ENCODE measurements around the gene MYO15B. TPM values are rescaled to one million over a fixed set of nuclear protein-coding genes. Genes with fewer than 3 reads are reported as not detected.
"Not testable (repeated sequence)": the region's sequence is repeated elsewhere in the genome, so short reads cannot be mapped to it uniquely, and the experiment has no call there.

The MYO15B gene
- total RNA-seq, 1 donor = 1.4 TPM

DNA sequence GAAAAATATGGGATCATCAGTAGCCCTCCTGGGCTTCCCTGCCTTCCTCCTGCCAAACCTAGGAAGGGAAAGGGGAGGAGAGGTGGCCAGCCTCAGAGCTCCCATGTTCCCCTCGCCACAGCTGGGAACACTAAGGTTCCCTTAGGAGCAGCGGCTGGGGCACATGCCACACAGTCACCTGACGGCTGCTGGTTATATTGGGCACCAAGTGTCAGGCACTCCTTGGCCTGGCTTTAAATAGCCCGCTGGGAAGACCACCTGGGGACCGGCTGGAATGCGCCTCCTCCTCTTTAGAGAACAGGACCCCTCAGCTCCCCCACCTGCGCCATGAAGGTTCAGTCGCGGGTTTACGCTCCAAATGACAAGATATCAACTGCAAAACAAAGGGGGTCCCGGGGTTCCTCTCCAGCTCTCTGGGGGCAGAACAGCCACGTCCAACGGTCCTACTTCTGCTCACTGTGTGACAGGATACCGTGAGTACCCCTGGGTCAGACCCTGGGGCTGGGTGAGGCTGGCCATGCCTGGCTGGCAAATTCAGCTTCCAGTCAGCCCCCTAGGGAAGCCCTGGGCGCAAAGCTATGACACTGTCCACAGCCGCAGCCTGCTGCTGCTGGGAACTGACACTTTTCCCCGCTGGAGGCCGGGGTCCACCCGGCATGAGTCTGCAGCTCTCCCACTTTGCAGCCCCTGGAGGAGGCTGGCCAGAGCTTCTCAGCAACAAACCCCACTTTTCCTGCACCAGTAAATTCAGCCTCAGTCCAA, 49.0 kb downstream of the MYO15B start:
- H3K4me3 ChIP-seq (ENCODE audit: low read depth, low read length) = no peak overlapping the region
- TF ChIP-seq, protein P1, sequence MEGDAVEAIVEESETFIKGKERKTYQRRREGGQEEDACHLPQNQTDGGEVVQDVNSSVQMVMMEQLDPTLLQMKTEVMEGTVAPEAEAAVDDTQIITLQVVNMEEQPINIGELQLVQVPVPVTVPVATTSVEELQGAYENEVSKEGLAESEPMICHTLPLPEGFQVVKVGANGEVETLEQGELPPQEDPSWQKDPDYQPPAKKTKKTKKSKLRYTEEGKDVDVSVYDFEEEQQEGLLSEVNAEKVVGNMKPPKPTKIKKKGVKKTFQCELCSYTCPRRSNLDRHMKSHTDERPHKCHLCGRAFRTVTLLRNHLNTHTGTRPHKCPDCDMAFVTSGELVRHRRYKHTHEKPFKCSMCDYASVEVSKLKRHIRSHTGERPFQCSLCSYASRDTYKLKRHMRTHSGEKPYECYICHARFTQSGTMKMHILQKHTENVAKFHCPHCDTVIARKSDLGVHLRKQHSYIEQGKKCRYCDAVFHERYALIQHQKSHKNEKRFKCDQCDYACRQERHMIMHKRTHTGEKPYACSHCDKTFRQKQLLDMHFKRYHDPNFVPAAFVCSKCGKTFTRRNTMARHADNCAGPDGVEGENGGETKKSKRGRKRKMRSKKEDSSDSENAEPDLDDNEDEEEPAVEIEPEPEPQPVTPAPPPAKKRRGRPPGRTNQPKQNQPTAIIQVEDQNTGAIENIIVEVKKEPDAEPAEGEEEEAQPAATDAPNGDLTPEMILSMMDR (IDR thresholded peaks at IDR 0.05; ENCODE audit: insufficient read depth, low read length) = no peak
- DNase-seq (ENCODE audit: low read depth) = no peak

DNA sequence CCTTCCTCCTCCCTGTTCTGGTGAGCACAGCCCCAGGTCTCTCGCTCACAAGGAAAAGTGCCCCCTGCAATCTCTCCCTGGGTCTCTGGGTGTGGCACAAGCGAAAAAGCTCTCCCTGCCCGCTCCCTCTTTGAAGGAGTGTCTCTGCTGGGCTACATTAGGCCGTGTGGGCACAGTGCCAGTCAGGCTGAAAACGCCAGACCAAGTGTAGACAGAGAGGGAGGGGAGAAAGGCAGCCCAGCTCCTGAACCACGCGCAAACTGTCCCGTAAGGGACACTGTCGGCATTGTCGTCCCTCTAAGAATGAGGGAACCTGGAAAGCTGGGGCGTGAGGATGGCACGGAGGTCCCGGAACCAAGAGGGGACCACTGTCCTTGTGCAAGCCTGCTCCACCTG, 49.5 kb downstream of the MYO15B start:
- DNase-seq (ENCODE audit: low read depth) = no peak
- H3K4me3 ChIP-seq (ENCODE audit: low read depth, low read length) = no peak overlapping the region
- TF ChIP-seq, protein P1 (IDR thresholded peaks at IDR 0.05; ENCODE audit: insufficient read depth, low read length) = no peak

DNA sequence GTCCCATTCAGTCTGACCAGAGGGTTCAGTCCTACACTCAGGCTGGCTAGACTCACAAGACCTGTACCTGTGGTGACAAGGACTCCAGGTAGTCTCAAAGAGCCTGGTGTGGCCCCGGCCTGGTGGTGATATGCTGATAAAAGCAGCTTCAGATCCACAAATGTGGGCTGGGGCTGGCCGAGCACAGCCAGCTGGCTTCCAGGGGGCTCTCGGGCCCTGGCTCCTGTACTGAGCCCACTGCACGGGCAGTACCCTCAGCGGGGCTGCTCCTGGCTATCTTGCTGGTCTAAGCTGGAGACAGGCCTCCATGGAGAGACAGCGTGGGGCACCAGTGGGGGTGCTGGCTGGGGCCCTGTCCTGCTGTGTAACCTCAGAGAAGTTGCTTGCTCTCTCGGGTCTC, 50.0 kb downstream of the MYO15B start:
- no peak overlapping the region for H3K4me3 ChIP-seq (ENCODE audit: low read depth, low read length)
- no peak for DNase-seq (ENCODE audit: low read depth)
- TF ChIP-seq, protein P1 (IDR thresholded peaks at IDR 0.05; ENCODE audit: insufficient read depth, low read length) = no peak

DNA sequence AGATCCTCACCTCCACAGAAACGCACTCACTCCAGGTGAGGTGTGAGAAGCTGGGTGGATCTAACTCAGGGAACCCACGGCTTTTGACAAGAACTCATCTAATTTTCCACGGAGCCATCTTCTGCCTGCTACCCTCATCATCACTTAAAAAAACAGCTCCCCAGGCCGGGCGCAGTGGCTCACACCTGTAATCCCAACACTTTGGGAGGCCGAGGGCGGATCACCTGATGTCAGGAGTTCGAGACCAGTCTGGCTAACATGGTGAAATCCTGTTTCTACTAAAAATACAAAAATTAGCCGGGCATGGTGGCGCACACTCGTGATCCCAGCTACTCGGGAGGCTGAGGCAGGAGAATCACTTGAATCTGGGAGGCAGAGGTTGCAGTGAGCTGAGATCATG, 50.4 kb downstream of the MYO15B start:
- not testable (repeated sequence) for DNase-seq (ENCODE audit: low read depth); H3K4me3 ChIP-seq (ENCODE audit: low read depth, low read length)

DNA sequence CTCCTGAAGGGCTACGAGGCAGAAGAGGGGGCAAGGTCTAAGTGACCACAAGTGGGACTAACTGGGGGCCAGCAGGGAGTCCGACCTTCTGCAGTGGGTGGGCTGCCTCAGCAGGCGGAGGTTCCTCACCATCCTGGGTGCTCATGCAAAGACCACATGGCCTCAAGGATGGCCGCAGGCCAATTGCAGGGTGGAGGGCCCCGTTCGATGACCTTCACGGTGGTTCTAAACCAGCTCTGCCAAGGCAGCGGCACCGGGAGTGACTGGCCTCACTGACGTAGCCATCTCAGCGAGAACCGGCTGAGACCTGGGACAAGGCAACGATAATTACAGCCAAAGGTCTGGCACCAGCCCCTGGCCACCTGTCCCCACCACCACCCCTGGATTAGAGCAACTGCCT, 51.3 kb downstream of the MYO15B start:
- DNase-seq (ENCODE audit: low read depth) = no peak
- H3K4me3 ChIP-seq (ENCODE audit: low read depth, low read length) = no peak overlapping the region
- TF ChIP-seq, protein P1 (IDR thresholded peaks at IDR 0.05; ENCODE audit: insufficient read depth, low read length) = no peak

DNA sequence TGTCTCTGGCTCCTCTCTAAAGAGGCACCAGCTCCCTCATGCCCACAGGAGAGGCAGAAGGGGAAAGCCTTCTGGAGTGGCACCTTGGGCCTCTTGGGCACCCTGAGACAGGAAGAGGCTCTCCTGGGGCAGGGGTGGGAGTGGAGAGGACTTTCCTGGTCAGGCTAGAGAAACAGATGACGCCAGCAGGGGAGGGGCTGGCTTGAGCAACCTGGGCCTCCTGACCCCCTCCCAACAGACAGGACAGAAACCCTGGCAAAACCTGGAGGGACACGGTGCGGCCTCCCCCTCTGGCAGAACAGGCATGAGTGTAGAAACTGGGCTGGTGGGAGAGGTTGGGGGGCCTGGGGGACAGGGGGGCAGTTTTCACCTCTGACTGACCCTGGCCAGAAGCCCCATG, 51.7 kb downstream of the MYO15B start:
- TF ChIP-seq, protein P1 (IDR thresholded peaks at IDR 0.05; ENCODE audit: insufficient read depth, low read length) = no peak
- no peak for DNase-seq (ENCODE audit: low read depth)
- H3K4me3 ChIP-seq (ENCODE audit: low read depth, low read length) = no peak overlapping the region

DNA sequence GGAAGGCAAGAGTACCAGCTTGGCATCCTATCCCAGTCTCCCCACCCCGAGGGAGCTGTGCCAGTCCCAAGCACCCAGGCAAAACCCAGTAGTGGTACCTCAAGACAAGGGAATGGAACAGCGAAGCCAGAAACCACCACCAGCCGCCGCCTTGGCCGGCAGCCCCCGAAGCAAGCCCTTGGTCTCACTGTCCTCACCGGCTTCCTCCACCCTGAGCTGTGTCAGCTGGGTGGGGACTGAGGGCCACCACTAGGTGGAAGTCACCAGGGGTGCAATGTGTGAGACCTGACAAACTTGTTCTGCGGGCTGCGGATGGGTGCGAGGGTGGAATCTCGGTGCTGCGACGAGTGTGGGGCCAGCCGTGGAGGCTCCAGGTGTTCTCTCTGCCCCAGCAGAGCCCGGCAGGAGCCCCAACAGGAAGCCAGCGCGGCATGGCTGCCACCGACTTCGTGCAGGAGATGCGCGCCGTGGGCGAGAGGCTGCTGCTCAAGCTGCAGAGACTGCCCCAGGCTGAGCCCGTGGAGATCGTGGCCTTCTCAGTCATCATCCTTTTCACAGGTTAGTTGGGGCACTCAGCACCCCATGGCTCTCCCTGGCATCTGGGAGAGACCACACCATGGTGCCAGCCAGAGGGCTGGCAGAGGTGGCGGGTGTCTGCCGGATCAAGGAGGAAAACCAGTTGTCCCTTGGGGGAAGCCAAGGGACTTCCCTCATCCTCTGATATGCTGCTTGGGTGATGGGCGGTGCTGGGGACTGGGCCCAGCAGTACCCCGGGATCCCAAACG, 52.4 kb downstream of the MYO15B start:
- no peak overlapping the region for H3K4me3 ChIP-seq (ENCODE audit: low read depth, low read length)
- DNase-seq (ENCODE audit: low read depth) = no peak
- TF ChIP-seq, protein P1 (IDR thresholded peaks at IDR 0.05; ENCODE audit: insufficient read depth, low read length) = no peak
